HG02870 (cell line): Measurements from ENCODE around the gene SPP2.

Source experiments
- ATAC-seq: cut with Tn5 transposase; IDR thresholded peaks from one replicate; pipeline ENCODE4 v1.9.1; 2021; ENCODE audit warnings: mild to moderate bottlenecking, moderate library complexity; ENCODE audit not compliant: unreplicated experiment

Gene SPP2

GRCh38 chr2:234033885-234034284, 16.6 kb upstream of the SPP2 start:
- no peak for ATAC-seq

- no peak for ATAC-seq
These were observed 12.3 kb upstream of the SPP2 start for GRCh38 chr2:234038076-234038802.

- ATAC-seq, result no peak
These were observed 6.3 kb upstream of the SPP2 start for GRCh38 chr2:234044157-234044556.

GRCh38 chr2:234046521-234046920, 4.0 kb upstream of the SPP2 start:
- no peak for ATAC-seq

GRCh38 chr2:234047361-234047760, 3.1 kb upstream of the SPP2 start:
- ATAC-seq, result no peak

DNA sequence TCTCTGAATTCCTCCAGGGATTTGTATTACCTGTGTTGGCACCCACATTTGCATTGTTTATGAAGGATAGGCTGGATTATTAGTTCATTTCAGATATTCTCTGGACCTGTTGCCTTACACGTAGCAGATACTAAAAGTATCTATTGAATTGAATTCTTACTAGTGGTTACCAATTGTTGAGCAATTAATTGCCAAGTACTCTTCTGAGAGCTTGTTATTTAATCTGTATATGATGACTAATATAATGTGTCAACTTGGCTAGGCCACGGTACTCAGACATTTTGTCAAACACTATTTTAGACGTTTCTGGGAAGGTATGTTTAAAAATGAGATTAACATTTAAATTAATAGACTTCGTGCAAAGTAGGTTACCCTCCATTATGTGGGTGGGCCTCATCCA, 2.5 kb upstream of the SPP2 start:
- ATAC-seq, result no peak

DNA sequence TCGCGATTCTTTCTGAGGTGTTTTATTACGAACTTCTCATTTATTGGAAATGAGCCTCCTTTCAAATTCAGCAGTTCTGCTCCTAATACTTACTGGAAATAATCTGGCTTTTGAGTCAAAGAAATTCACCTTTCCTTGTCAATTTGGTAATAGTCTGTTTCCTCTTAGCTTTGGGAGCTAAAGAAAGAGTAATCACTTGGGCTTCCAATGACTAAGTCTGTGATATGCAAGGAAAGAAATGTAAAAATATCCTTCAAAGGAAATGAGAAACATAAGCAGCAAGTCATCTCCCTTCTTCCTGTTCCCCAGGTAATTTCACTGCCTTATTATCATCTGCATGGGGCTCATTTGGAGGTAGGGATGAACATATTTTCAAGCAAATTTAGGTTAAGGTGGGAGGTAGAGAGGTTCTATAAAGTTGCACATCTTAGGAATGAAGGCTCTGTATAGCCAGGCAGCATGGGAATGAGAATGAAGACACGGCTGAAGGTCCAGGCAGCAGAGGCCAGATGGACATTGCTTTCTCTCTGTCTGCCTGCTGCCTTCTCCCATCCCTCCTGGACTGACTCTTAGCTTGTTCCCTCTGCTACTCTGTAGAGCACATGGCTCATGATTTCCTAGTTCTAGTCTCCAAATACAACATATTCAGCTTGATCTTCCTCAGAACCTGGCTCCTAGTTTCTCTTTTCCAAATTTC, 1.0 kb downstream of the SPP2 start:
- no peak for ATAC-seq

GRCh38 chr2:234058881-234059280, 8.4 kb downstream of the SPP2 start:
- no peak for ATAC-seq

- ATAC-seq, result no peak
These were observed 9.7 kb downstream of the SPP2 start for GRCh38 chr2:234060236-234060635.

- no peak for ATAC-seq
These were observed 11.2 kb downstream of the SPP2 start for GRCh38 chr2:234061624-234062257.

DNA sequence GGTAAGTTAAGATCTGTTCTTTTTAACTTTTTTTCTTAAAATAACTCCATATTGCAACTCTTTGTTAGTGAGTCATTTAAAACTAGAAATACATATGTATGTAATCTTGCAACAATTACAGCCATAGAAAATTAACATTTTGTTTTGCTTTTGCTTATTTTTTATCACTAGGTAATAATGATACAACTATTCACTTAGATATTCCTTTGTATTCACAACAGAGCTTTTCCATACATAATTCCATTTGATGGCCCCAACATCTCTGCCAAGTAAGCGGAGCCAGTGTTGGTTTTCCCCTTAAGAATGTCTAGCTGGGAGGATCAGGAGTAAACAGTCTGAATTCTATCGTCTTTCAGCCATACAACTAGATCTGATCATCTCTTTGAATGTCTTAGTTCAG, 16.1 kb downstream of the SPP2 start:
- ATAC-seq, result no peak

GRCh38 chr2:234071664-234072063, 21.2 kb downstream of the SPP2 start:
- no peak for ATAC-seq

DNA sequence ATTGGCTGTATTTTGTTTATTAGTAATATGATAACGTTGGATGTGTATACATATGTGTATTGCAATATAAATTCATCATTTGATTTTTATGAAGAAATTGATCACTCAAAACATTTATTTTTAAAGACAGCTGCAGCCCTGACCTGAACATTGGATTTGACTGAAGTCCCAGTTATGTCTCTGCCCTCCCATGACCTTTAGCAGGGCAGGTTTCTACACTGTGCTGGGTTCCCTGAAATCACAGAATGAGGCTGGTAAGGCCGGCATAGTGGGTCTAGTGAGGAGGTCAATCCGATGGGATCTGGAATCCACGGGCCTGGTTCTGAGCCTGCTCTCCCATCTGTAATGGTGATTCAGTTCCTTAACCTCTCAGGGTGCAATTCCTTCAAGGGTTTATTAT, 22.0 kb downstream of the SPP2 start:
- no peak for ATAC-seq

DNA sequence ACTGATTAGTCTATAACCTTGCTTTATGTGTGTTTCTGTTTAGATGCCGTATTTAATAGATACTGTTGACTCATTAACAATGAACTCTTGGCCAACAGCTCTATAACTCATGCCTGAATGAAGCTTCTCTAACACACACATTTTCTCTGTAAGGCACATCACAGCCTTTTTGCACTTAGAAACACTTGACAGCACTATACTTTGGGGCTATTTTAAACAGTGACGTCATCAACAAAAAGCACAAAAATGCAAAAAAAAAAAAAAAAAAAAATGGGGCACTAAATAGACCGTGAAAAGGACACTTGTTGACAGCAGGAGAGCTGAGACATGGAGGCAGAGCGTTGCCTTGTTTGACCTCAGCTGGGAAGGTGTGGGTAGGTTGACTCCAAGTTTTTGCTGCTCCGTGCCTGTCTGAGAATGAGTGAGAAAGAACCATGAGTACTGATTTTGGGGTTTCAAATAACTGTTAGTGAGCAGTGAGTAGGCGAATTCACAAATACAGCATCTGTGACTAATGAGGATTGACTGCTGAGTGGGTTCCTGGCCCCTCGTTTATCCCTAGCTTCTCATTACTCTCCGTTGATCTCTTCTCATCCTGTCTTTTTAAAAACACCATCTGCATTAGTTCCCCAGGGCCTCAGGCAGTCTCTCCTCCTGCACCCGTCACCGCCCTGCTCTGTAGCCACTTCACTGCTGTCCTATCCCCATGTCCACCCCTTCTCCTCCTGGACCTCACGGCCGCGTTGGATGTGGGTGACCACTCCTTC, 24.4 kb downstream of the SPP2 start:
- no peak for ATAC-seq

DNA sequence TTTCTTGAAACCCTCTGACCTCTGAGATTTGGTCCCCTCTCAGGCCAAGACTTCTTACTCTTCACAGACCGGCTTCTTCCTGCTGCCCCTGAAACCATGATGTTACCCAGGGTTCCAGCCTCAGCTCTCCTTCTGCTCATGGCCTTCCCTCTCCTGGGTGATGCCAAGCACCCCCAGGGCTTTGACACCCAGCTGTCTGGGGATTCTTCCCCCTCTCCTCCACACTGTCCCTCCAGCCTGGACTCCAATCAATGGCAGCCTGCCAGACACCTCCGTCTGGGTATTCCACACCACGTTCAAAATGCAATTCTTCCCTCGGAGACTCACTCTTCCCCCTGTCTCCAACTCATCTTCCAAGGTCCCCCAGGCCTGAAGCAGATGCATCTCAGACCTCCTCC, 25.0 kb downstream of the SPP2 start:
- ATAC-seq, result no peak

DNA sequence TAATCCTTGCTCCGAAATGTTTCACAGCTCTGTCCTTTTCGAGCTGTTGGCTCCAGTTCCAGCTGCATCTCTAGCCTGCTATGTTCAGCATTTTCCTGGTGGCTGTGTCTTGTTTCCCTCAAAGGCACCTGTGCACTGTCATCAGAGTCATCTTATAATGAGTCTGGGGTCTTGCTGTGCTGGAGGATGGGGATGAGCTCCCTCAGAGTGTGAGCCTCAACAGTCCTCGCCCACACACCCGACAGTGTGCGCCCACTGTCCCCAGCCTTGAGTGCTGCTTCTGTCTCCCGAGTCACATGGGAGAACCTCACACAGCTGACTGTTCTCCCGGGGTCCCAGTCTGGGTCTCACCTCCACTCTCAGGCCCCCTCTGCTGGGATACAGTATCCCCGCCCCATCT, 25.4 kb downstream of the SPP2 start:
- no peak for ATAC-seq

DNA sequence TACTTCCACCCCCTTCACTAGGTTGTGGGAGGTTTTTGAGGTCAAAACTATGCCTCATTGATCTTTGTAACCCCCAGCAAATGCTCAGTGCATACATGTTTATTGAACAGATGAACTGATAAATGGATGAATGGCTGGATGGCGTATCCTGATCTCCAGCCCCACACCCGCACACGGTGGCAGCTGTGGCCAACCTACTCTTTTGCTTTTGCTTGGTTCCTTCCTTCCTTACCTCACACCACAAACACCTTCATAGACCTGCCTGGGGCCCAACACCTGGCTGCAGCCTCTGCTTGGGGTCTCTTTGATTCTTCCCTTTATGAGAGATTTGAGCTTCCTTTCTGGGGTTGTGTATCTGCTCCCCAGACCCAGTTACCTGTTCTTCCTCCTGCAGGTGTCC, 25.9 kb downstream of the SPP2 start:
- ATAC-seq, result no peak

DNA sequence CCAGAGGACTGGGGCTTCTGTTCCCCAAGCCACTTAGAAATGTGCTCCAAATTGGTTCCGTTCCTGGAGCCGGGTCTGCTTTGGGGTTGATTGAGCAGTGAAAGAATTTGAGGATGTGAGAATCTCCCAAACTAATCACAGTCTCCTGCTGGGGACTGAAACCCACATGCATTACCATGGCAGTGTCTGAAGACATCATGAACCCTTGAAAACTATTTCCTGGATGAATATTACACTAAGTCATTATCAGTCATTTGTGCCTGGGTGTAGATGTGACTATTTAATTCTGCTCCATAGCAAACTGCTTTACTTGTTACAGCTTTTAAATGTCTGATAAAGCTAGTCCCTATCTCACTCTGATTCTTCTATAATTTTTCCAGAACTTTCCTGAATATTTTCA, 27.6 kb downstream of the SPP2 start:
- ATAC-seq, result no peak

GRCh38 chr2:234081970-234082822, 31.7 kb downstream of the SPP2 start:
- no peak for ATAC-seq

DNA sequence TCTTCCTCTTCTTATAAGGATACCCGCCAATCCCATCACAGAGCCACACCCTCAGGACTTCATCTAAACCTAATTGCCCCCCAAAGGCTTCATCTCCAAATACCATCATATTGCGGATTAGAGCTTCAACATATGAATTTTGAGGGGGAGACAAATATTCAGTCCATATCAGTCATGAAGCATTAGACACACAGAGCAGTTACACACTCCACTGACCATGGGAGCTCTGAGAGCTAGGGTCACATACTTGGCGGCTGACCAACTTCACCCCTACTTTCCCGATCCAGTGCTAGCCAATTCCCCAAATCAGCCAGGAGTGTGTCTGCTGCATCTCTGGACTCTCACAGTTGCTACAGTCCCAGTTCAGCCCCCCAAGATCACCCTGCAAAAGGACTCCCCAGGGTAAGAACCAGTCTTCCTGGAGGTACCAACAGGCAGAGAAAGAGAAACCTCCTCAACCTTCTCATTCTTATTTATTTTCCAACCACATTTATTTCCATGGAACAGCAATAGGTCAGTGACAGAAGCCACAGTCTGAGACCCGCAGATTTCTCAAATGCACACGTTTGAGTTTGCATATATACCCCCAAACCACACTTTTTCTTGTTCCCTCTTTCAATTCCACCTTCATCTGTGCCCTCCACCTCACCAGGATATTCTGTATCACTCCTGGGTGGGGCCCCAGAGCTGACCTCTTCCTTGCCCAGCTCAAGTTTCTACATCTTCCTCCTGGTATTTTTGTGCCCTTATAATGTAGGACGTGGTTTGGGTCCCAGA, 33.3 kb downstream of the SPP2 start:
- no peak for ATAC-seq
